K562 (cell line): Measurements from ENCODE around the gene PTCD3. TPM values are rescaled to one million over a fixed set of nuclear protein-coding genes. Genes with fewer than 3 reads are reported as not detected.
A peak's percentile ranks its signal among the peaks of the same experiment; 100 is the strongest.

Experiments
- ATAC-seq: fragments of 200-7000 bp; cut with Tn5 transposase; 3 replicates; pipeline ENCODE4 v1.9.1; 2020; ENCODE audit warnings: moderate library complexity
- BruUV-seq: library from RNA; stranded (reverse); fragments of 400-500 nt; replicated peaks from 2 replicates; lab custom pipeline; 2021; lab: Mats Ljungman, UMichigan
- CTCF ChIA-PET: fragments of 300-600 bp; formaldehyde crosslinking; extraction: SDS; loops from one replicate; lab custom pipeline; 2021; ENCODE audit warnings: low intra/inter-chr PET ratio; lab: Yijun Ruan, JAX
- POLR2A ChIA-PET: fragments of 300-600, 350-650 bp; sonication (Branson Sonifier 250); formaldehyde crosslinking; extraction: SDS; loops from one replicate; lab custom pipeline; 2021; ENCODE audit warnings: antibody characterized with exemption, inconsistent platforms; lab: Yijun Ruan, JAX
- DNase-seq, 4 experiments: peaks; one replicate each; pipeline versions ENCODE4 v3.0.0 to v3.0.0-alpha.2; 2011 to 2018; ENCODE audit warnings: low spot score in 3 of 4, mixed read lengths in 3 of 4; ENCODE audit errors: extremely low read depth in 1 of 4
- FAIRE-seq: peaks from 2 replicates; lab custom pipeline; 2011; peaks lifted over from hg19 to GRCh38; lab: Jason Lieb, UNC
- H2AFZ ChIP-seq: 2 replicates; pipeline ENCODE4 v1.6.0; 2011; ENCODE audit warnings: low read depth, low read length, control low read depth, inconsistent platforms
- H3K27ac ChIP-seq: fragments of 200-600 bp; 3 replicates; pipeline ENCODE4 v1.8.0; 2011; ENCODE audit warnings: low read depth, mild to moderate bottlenecking, control low read depth, inconsistent platforms, low read length, moderate library complexity, mixed read lengths; ENCODE audit errors: extremely low read depth
- H3K27me3 ChIP-seq, 2 experiments: fragments of 300-600 bp in 1 of 2; 2 replicates in 1 of 2; 3 replicates in 1 of 2; pipeline versions ENCODE4 v1.6.0 to v1.8.0; 2011; ENCODE audit warnings: inconsistent platforms in 2 of 2, low read length in 2 of 2, mild to moderate bottlenecking in 1 of 2, mixed read lengths in 1 of 2, moderate library complexity in 1 of 2; ENCODE audit not compliant: control insufficient read depth in 2 of 2, insufficient read depth in 2 of 2
- H3K36me3 ChIP-seq: fragments of 300-600 bp; 3 replicates; pipeline ENCODE4 v1.8.0; 2011; ENCODE audit warnings: mild to moderate bottlenecking, low read length, inconsistent platforms; ENCODE audit not compliant: control insufficient read depth, insufficient read depth
- H3K4me1 ChIP-seq, 2 experiments: fragments of 200-600 bp in 1 of 2; replicated peaks in 1 of 2; 2 replicates in 1 of 2; 3 replicates in 1 of 2; pipeline versions ENCODE4 v1.5.1 to v1.8.0; 2011; ENCODE audit warnings: inconsistent platforms in 2 of 2, low read length in 2 of 2, mild to moderate bottlenecking in 1 of 2, mixed read lengths in 1 of 2, moderate library complexity in 1 of 2; ENCODE audit not compliant: control insufficient read depth in 2 of 2, insufficient read depth in 2 of 2
- H3K4me2 ChIP-seq: 2 replicates; pipeline ENCODE4 v1.6.1; 2011; ENCODE audit warnings: low read length, control low read depth, inconsistent platforms, mixed read lengths; ENCODE audit not compliant: insufficient read depth
- H3K4me3 ChIP-seq: fragments of 200-600 bp; sonication (generic), shearing (Covaris generic); 2 replicates; pipeline ENCODE4 v1.5.1; 2016; ENCODE audit warnings: control low read depth, inconsistent platforms
- H3K79me2 ChIP-seq: fragments of 200-600 bp; 3 replicates; pipeline ENCODE4 v1.8.0; 2011; ENCODE audit warnings: low read length, inconsistent platforms; ENCODE audit not compliant: control insufficient read depth, insufficient read depth
- H3K9ac ChIP-seq, 2 experiments: 2 replicates each; pipeline versions ENCODE4 v1.6.0 to v1.6.1; 2011; ENCODE audit warnings: low read depth in 2 of 2, low read length in 2 of 2, control low read depth in 1 of 2, inconsistent platforms in 1 of 2, mild to moderate bottlenecking in 1 of 2, mixed read lengths in 1 of 2; ENCODE audit not compliant: insufficient read depth in 1 of 2
- H3K9me1 ChIP-seq: one replicate; pipeline ENCODE4 v1.6.0; 2011; ENCODE audit warnings: inconsistent platforms, mild to moderate bottlenecking, low read length, moderate library complexity; ENCODE audit not compliant: control insufficient read depth, insufficient read depth
- H3K9me3 ChIP-seq: replicated peaks from 2 replicates; pipeline ENCODE4 v1.5.1; 2011; ENCODE audit warnings: low read depth, low read length, inconsistent platforms; ENCODE audit not compliant: control insufficient read depth, insufficient read depth
- H4K20me1 ChIP-seq: replicated peaks from 2 replicates; pipeline ENCODE4 v1.6.1; 2011; ENCODE audit warnings: low read length, inconsistent platforms, mixed read lengths; ENCODE audit not compliant: control insufficient read depth, insufficient read depth
- EP300 ChIP-seq: IDR thresholded peaks from 2 replicates; pipeline ENCODE4 v1.6.1; 2012; ENCODE audit warnings: low read length, improper control_type of control experiment
- FOXP4 ChIP-seq: sonication (generic); formaldehyde crosslinking; IDR thresholded peaks from 2 replicates; pipeline ENCODE4 v1.8.0; 2022; ENCODE audit warnings: mild to moderate bottlenecking, missing genetic modification reagents, borderline replicate concordance
- GATAD2A ChIP-seq: fragments of 450-650 bp; IDR thresholded peaks from 2 replicates; pipeline ENCODE4 v1.6.1; 2017
- JUND ChIP-seq, 2 experiments: IDR thresholded peaks; 2 replicates in 1 of 2; 3 replicates in 1 of 2; pipeline ENCODE4 v1.6.1; 2011; ENCODE audit warnings: borderline replicate concordance in 2 of 2, low read depth in 2 of 2, low read length in 2 of 2, improper control_type of control experiment in 1 of 2, missing biosample characterization in 1 of 2, missing genetic modification characterization in 1 of 2, missing genetic modification reagents in 1 of 2
- MEIS2 ChIP-seq: fragments of 450-650 bp; IDR thresholded peaks from 2 replicates; pipeline ENCODE4 v1.6.1; 2014; ENCODE audit warnings: mild to moderate bottlenecking; ENCODE audit not compliant: partially characterized antibody
- SMAD3 ChIP-seq: fragments of 450-650 bp; formaldehyde crosslinking; conservative IDR thresholded peaks from 2 replicates; pipeline ENCODE4 v1.4.0; 2020; ENCODE audit warnings: mild to moderate bottlenecking
- SOX6 ChIP-seq: fragments of 450-650 bp; IDR thresholded peaks from 2 replicates; pipeline ENCODE4 v1.6.1; 2014; ENCODE audit warnings: mild to moderate bottlenecking
- ZC3H11A ChIP-seq: IDR thresholded peaks from 2 replicates; pipeline ENCODE4 v1.6.1; 2012; ENCODE audit warnings: low read depth, low read length, improper control_type of control experiment
- ZNF175 ChIP-seq: fragments of 200-800 bp; sonication (Bioruptor generic); IDR thresholded peaks from 2 replicates; pipeline ENCODE4 v1.6.1; 2016; ENCODE audit warnings: low read depth, mild to moderate bottlenecking, missing genetic modification characterization, missing compliant biosample characterization
- ZNF212 ChIP-seq: fragments of 450-650 bp; formaldehyde crosslinking; IDR thresholded peaks from 2 replicates; pipeline ENCODE4 v1.4.0; 2020; ENCODE audit warnings: mild to moderate bottlenecking
- WGBS: fragments of 100-300 bp; shearing (Covaris generic); methylation state at CpG from one replicate; pipeline ENCODE4 v1.1.6; 2016; ENCODE audit warnings: low coverage, mixed read lengths; ENCODE audit not compliant: insufficient coverage; ENCODE audit errors: missing lambda C conversion rate; 5-methylcytosine and 5-hydroxymethylcytosine counted together
- in situ Hi-C: fragments of 300-500 bp; cut with MboI; formaldehyde crosslinking; loops from 4 replicates; pipeline ENCODE4 v1.15.0; 2018; ENCODE audit warnings: inconsistent platforms, mixed read lengths
- intact Hi-C: fragments of 100-400 bp; cut with micrococcal nuclease; formaldehyde crosslinking; loops from 2 replicates; pipeline ENCODE4 v1.14.2; 2022
- polyA plus RNA-seq, 8 experiments: library from polyadenylated mRNA; depleted of rRNA in 4 of 8; stranded (reverse) in 5 of 8; unstranded in 3 of 8; fragments of >200 nt; fragmentation: Nextera tagmentation in 2 of 8; fragmentation: Illumina TruSeq in 1 of 8; extraction: Ambion mirVana in 2 of 8; extraction: Trizol in 1 of 8; gene quantifications; 2 replicates each; pipeline versions ENCODE4 v1.2.1 to v1.2.3, GENCODE V29; 2011 to 2014; ENCODE audit warnings: inconsistent platforms in 1 of 8, missing spikeins in 1 of 8
- total RNA-seq, 7 experiments: library from RNA; depleted of rRNA in 6 of 7; stranded (reverse); fragments of >200 nt in 6 of 7; fragmentation: Illumina TruSeq in 2 of 7; extraction: Trizol in 2 of 7; gene quantifications; 2 replicates each; pipeline versions ENCODE4 v1.2.1 to v1.2.3, GENCODE V29; 2011 to 2021; ENCODE audit warnings: low replicate concordance in 1 of 7
- TF ChIP-seq, protein P1 (sequence below), 3 experiments: IDR thresholded peaks in 2 of 3; conservative IDR thresholded peaks in 1 of 3; 2 replicates each; pipeline ENCODE4 v1.5.1; 2011 to 2012; ENCODE audit warnings: low read length in 3 of 3, mild to moderate bottlenecking in 3 of 3, control low read depth in 2 of 3, improper control_type of control experiment in 1 of 3, inconsistent platforms in 1 of 3, low read depth in 1 of 3, mixed read lengths in 1 of 3, moderate library complexity in 1 of 3; ENCODE audit not compliant: insufficient read depth in 2 of 3
- TF ChIP-seq, protein P2 (sequence below), 2 experiments: IDR thresholded peaks in 1 of 2; conservative IDR thresholded peaks in 1 of 2; 2 replicates each; pipeline ENCODE4 v1.6.1; 2016; ENCODE audit warnings: low read depth in 2 of 2, mild to moderate bottlenecking in 1 of 2, missing compliant biosample characterization in 1 of 2, missing genetic modification characterization in 1 of 2, moderate library complexity in 1 of 2
- TF ChIP-seq, protein P3 (sequence below): fragments of 450-650 bp; IDR thresholded peaks from 2 replicates; pipeline ENCODE4 v1.6.1; 2016; ENCODE audit warnings: missing biosample characterization, missing genetic modification characterization

PTCD3 gene
- total and polyA plus RNA-seq, 9 of the 15 experiments (the other 6 are each of a cell fraction or from before 2014, with no cell fraction given) = 65.2 to 241 (median 172) TPM

- H3K9ac ChIP-seq = no peak overlapping the region
- H2AFZ ChIP-seq = no peak overlapping the region
- H3K36me3 ChIP-seq = peaks cover 80% of the 10 kb centered on the region
- H3K4me1 ChIP-seq = no peaks in the 10 kb centered on the region
- no peak for ATAC-seq
- POLR2A ChIA-PET = interaction anchor here (0.9 to 1.2 kb wide), 4 partner anchors 14 to 74 kb away, joined by 3 to 6 read pairs (median 4); partner anchors contain the start of gene IMMT
- H3K4me3 ChIP-seq = no peak overlapping the region
- no peaks in the 10 kb centered on the region for H3K79me2 ChIP-seq
- 100% methylated on average over 2 of the region's 2 CpGs for WGBS
- H3K27ac ChIP-seq = no peak overlapping the region
- no peaks in the 10 kb centered on the region for H3K27me3 ChIP-seq
- in situ Hi-C loops = no loop called here
- H3K9me3 ChIP-seq = no peaks in the 10 kb centered on the region
- BruUV-seq = TSS peak; percentile 9
- no peak overlapping the region for H3K4me2 ChIP-seq
- no peak for DNase-seq
- CTCF ChIA-PET = no interaction called here
- H4K20me1 ChIP-seq = no peaks in the 10 kb centered on the region
- intact Hi-C loops = no loop called here
- H3K9me1 ChIP-seq = no peaks in the 10 kb centered on the region
- FAIRE-seq = no peak
- no peak for TF ChIP-seq ZC3H11A
- TF ChIP-seq GATAD2A = no peak
- no peak for TF ChIP-seq JUND (IDR thresholded peaks at IDR 0.05; ENCODE audit: borderline replicate concordance, low read depth, low read length)
- no peak for TF ChIP-seq JUND (tag; IDR thresholded peaks at IDR 0.05; ENCODE audit: borderline replicate concordance, low read depth, low read length)
- no peak for TF ChIP-seq SMAD3
- TF ChIP-seq, protein P1, sequence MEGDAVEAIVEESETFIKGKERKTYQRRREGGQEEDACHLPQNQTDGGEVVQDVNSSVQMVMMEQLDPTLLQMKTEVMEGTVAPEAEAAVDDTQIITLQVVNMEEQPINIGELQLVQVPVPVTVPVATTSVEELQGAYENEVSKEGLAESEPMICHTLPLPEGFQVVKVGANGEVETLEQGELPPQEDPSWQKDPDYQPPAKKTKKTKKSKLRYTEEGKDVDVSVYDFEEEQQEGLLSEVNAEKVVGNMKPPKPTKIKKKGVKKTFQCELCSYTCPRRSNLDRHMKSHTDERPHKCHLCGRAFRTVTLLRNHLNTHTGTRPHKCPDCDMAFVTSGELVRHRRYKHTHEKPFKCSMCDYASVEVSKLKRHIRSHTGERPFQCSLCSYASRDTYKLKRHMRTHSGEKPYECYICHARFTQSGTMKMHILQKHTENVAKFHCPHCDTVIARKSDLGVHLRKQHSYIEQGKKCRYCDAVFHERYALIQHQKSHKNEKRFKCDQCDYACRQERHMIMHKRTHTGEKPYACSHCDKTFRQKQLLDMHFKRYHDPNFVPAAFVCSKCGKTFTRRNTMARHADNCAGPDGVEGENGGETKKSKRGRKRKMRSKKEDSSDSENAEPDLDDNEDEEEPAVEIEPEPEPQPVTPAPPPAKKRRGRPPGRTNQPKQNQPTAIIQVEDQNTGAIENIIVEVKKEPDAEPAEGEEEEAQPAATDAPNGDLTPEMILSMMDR (IDR thresholded peaks at IDR 0.05 in 2 of 3, conservative IDR thresholded peaks at IDR 0.05 in 1 of 3; ENCODE audit: insufficient read depth in 2 of 3, low read depth in 1 of 3, low read length in 3 of 3) = no peak
- TF ChIP-seq, protein P2, sequence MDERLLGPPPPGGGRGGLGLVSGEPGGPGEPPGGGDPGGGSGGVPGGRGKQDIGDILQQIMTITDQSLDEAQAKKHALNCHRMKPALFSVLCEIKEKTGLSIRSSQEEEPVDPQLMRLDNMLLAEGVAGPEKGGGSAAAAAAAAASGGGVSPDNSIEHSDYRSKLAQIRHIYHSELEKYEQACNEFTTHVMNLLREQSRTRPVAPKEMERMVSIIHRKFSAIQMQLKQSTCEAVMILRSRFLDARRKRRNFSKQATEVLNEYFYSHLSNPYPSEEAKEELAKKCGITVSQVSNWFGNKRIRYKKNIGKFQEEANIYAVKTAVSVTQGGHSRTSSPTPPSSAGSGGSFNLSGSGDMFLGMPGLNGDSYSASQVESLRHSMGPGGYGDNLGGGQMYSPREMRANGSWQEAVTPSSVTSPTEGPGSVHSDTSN (CRISPR knock-in tag; IDR thresholded peaks at IDR 0.05; ENCODE audit: low read depth) = no peak
- TF ChIP-seq, protein P2 (tag; conservative IDR thresholded peaks at IDR 0.05; ENCODE audit: low read depth) = 0 out of 2 replicates have a peak, but pooled peaks have one; percentile 28
- no peak for TF ChIP-seq FOXP4 (CRISPR knock-in tag)
- TF ChIP-seq EP300 = no peak
- no peak for TF ChIP-seq ZNF175 (CRISPR knock-in tag)
- TF ChIP-seq ZNF212 (CRISPR knock-in tag) = no peak
- no peak for TF ChIP-seq SOX6
- TF ChIP-seq MEIS2 = peak; percentile 52
- TF ChIP-seq, protein P3, sequence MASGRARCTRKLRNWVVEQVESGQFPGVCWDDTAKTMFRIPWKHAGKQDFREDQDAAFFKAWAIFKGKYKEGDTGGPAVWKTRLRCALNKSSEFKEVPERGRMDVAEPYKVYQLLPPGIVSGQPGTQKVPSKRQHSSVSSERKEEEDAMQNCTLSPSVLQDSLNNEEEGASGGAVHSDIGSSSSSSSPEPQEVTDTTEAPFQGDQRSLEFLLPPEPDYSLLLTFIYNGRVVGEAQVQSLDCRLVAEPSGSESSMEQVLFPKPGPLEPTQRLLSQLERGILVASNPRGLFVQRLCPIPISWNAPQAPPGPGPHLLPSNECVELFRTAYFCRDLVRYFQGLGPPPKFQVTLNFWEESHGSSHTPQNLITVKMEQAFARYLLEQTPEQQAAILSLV (tag) = no peak
Observed at GRCh38 chr2:86157009-86157556, 51.0 kb downstream of the PTCD3 start.
